ENCODE results near the gene LONP2.

- TF ChIP-seq CTCF (IDR thresholded peaks at IDR 0.05; ENCODE audit: low read length) (no peak), EZH2 (IDR thresholded peaks at IDR 0.05; ENCODE audit: borderline replicate concordance, low read length) (no peak)
Observed at GRCh38 chr16:48378276-48378675, 134.2 kb downstream of the LONP2 start.
